Endodermal cell (in vitro differentiated cells): ENCODE results near the gene TPSD1. TPM values are rescaled to one million over a fixed set of nuclear protein-coding genes. Genes with fewer than 3 reads are reported as not detected.
"Not testable (repeated sequence)": the region's sequence is repeated elsewhere in the genome, so short reads cannot be mapped to it uniquely, and the experiment has no call there.

Experiments used
- DNase-seq: peaks from one replicate; pipeline ENCODE4 v3.0.0-alpha.2; 2017
- H3K27ac ChIP-seq: 2 replicates; pipeline ENCODE4 v1.5.1; 2013; ENCODE audit warnings: mild to moderate bottlenecking, low read depth, low read length, moderate library complexity
- H3K27me3 ChIP-seq: 2 replicates; pipeline ENCODE4 v1.6.1; 2013; ENCODE audit warnings: mild to moderate bottlenecking, low read length, moderate library complexity; ENCODE audit not compliant: insufficient read depth, control insufficient read depth, poor library complexity, severe bottlenecking
- H3K36me3 ChIP-seq: 2 replicates; pipeline ENCODE4 v1.7.0; 2013; ENCODE audit warnings: mild to moderate bottlenecking, low read length, moderate library complexity; ENCODE audit not compliant: control insufficient read depth, insufficient read depth
- H3K4me1 ChIP-seq: one replicate; pipeline ENCODE4 v1.7.0; 2013; ENCODE audit warnings: low read length; ENCODE audit not compliant: control insufficient read depth, insufficient read depth
- H3K4me3 ChIP-seq: 2 replicates; pipeline ENCODE4 v1.5.1; 2013; ENCODE audit warnings: mild to moderate bottlenecking, low read length, moderate library complexity
- H3K9ac ChIP-seq: 2 replicates; pipeline ENCODE4 v1.6.1; 2013; ENCODE audit warnings: mild to moderate bottlenecking, low read length, moderate library complexity; ENCODE audit not compliant: poor library complexity, severe bottlenecking; ENCODE audit errors: extremely low read depth
- H3K9me3 ChIP-seq: 2 replicates; pipeline ENCODE4 v1.6.1; 2013; ENCODE audit warnings: mild to moderate bottlenecking, low read length, moderate library complexity; ENCODE audit not compliant: control insufficient read depth
- H3K27ac Mint-ChIP-seq: 2 replicates; pipeline ENCODE4 v1.8.0; 2020; ENCODE audit warnings: mixed read lengths
- H3K27me3 Mint-ChIP-seq: 2 replicates; pipeline ENCODE4 v1.8.0; 2021; ENCODE audit warnings: mild to moderate bottlenecking, mixed read lengths; ENCODE audit not compliant: insufficient read depth
- H3K36me3 Mint-ChIP-seq: 2 replicates; pipeline ENCODE4 v1.8.0; 2020; ENCODE audit warnings: low read depth, mixed read lengths
- H3K4me1 Mint-ChIP-seq: 2 replicates; pipeline ENCODE4 v1.8.0; 2020; ENCODE audit warnings: mixed read lengths
- H3K4me3 Mint-ChIP-seq: 2 replicates; pipeline ENCODE4 v1.8.0; 2020; ENCODE audit warnings: mild to moderate bottlenecking, moderate library complexity, mixed read lengths
- H3K9me3 Mint-ChIP-seq: 2 replicates; pipeline ENCODE4 v1.8.0; 2020; ENCODE audit warnings: mild to moderate bottlenecking, mixed read lengths
- WGBS, 2 experiments: methylation state at CpG; one replicate each; pipeline versions ENCODE4 v1.1.5 to v1.1.7; 2013; ENCODE audit warnings: missing lambda C conversion rate in 2 of 2, mixed read lengths in 1 of 2; ENCODE audit not compliant: insufficient coverage in 1 of 2, insufficient read length in 1 of 2; 5-methylcytosine and 5-hydroxymethylcytosine counted together
- total RNA-seq, 2 donors: library from RNA; stranded (reverse); fragmentation: NEBNext Ultra II Directional in 1 of 2; extraction: Animal tissue kit (Norgen Biotek cat#: 25700) in 1 of 2; gene quantifications; 2 replicates in 1 of 2; 3 replicates in 1 of 2; pipeline ENCODE4 v1.2.1, GENCODE V29; 2021
- TF ChIP-seq, protein P1 (sequence below): fragments of 200-600 bp; sonication (generic); conservative IDR thresholded peaks from 2 replicates; pipeline ENCODE4 v1.5.0; 2021; ENCODE audit warnings: antibody characterized with exemption, mild to moderate bottlenecking

The TPSD1 gene
- total RNA-seq, 2 donors from 2014 or later: not detected

DNA sequence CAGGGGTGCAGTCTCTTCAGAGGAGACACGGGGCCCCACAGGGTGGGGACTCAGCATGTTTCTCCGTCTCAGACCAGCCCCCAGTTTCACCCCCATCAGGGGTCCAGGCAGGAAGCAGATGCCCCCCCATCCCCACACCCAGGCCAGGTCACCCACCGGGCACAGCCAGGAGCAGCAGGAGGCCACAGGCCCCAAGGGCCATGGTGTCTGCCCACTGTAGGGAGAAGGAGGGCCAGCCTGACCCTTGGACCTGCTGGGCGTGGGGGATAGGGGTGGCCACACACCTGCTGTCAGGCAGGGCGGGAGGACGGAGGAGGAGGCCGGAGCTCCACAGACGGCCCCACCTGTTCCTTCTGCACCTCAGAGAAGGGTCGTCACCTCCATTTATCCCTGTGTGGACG, 30.8 kb upstream of the TPSD1 start, which contains the start of gene TPSG1:
TPSG1 (minus strand) TSS at position 218 of the 401 bp plus-strand sequence; CDS start at position 202, 16 bp downstream.
- H3K9me3 Mint-ChIP-seq: no peaks in the 10 kb centered on the region

DNA sequence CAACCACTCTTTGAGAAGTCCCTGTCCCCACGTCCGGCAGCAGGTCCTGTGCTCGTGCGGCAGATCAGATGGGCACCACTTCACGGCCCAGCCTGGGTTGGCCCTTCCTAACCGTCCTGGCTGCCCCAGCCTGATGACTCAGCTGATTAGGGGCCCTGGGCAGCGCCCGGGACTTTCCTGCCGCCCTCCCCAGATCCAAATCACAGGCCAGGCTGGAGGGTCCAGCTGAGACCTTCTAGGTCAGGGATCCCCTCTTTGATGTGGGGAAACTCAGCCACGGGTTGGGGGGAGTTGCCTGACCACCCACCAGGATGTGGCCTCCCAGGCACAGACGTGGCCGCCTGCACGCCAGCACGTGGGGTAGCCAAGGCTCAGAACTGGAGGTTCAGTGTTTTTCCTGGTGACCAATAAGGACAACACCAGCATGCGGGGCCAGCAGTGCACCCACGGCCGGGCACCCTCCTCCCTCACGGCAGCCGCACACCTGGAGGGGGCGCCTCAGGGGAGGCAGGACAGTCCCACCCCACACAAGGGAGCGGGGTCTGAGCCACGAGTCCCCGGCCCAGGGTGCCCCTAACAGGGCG, 30.0 kb upstream of the TPSD1 start:
- not testable (repeated sequence) for H3K4me3 ChIP-seq, H3K4me1 ChIP-seq, H3K27ac Mint-ChIP-seq, H3K36me3 ChIP-seq, H3K4me3 Mint-ChIP-seq, H3K9me3 ChIP-seq, H3K9me3 Mint-ChIP-seq, DNase-seq, H3K36me3 Mint-ChIP-seq, H3K9ac ChIP-seq, H3K27ac ChIP-seq, H3K27me3 ChIP-seq, H3K4me1 Mint-ChIP-seq
- 81 to 85% methylated on average over 7 to 24 of the region's 24 CpGs for WGBS, 2 experiments
- peaks cover 13% of the 10 kb centered on the region for H3K27me3 Mint-ChIP-seq

More for the DNA sequence above, 30.8 kb upstream of the TPSD1 start, which contains the start of gene TPSG1:
- Histone ChIP-seq H3K36me3 (no peaks in the 10 kb centered on the region), H3K27ac (no peak within 1 kb of the TSS), H3K27me3 (no peaks in the 10 kb centered on the region), H3K4me1 (no peaks in the 10 kb centered on the region), H3K9me3 (no peaks in the 10 kb centered on the region), H3K9ac (no peak within 1 kb of the TSS), H3K4me3 (no peak within 1 kb of the TSS)
- TF ChIP-seq, protein P1, sequence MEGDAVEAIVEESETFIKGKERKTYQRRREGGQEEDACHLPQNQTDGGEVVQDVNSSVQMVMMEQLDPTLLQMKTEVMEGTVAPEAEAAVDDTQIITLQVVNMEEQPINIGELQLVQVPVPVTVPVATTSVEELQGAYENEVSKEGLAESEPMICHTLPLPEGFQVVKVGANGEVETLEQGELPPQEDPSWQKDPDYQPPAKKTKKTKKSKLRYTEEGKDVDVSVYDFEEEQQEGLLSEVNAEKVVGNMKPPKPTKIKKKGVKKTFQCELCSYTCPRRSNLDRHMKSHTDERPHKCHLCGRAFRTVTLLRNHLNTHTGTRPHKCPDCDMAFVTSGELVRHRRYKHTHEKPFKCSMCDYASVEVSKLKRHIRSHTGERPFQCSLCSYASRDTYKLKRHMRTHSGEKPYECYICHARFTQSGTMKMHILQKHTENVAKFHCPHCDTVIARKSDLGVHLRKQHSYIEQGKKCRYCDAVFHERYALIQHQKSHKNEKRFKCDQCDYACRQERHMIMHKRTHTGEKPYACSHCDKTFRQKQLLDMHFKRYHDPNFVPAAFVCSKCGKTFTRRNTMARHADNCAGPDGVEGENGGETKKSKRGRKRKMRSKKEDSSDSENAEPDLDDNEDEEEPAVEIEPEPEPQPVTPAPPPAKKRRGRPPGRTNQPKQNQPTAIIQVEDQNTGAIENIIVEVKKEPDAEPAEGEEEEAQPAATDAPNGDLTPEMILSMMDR: no peak
- no peak within 1 kb of the TSS for H3K4me3 Mint-ChIP-seq
- WGBS, 2 experiments: 81 to 86% methylated on average over 5 to 10 of the region's 10 CpGs
- H3K27me3 Mint-ChIP-seq: peaks cover 8% of the 10 kb centered on the region
- peaks cover 7% of the 10 kb centered on the region for H3K36me3 Mint-ChIP-seq
- no peaks in the 10 kb centered on the region for H3K4me1 Mint-ChIP-seq
- H3K27ac Mint-ChIP-seq: no peak within 1 kb of the TSS
- DNase-seq: no peak

DNA sequence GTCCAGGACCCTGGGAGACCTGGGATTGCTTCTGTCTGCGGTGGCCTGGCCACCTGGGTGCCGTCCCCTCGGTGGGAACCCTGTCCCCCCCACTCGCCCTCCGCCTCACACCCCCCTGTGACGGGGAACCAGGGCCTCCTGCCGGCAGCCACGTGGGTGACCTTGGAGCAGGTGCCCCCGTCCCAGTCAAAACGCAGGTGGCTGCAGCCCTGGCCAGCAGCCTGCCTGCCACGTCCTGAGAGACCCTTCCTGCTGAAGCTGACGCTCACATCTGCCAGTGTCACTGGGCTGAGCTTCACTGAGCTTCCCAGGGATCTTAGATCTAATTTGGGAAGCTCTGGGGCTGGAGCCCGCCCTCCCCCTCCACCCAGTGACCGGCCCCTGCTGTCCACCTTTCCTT, 29.2 kb upstream of the TPSD1 start:
- 75 to 100% methylated on average over 3 to 12 of the region's 14 CpGs for WGBS, 2 experiments
- H3K4me3 ChIP-seq, H3K4me3 Mint-ChIP-seq, H3K27ac ChIP-seq, H3K36me3 Mint-ChIP-seq, H3K36me3 ChIP-seq, DNase-seq, H3K4me1 ChIP-seq, H3K27ac Mint-ChIP-seq, H3K9me3 ChIP-seq, H3K9me3 Mint-ChIP-seq, H3K9ac ChIP-seq, H3K27me3 ChIP-seq, H3K4me1 Mint-ChIP-seq: not testable (repeated sequence)
- H3K27me3 Mint-ChIP-seq: peaks cover 13% of the 10 kb centered on the region

DNA sequence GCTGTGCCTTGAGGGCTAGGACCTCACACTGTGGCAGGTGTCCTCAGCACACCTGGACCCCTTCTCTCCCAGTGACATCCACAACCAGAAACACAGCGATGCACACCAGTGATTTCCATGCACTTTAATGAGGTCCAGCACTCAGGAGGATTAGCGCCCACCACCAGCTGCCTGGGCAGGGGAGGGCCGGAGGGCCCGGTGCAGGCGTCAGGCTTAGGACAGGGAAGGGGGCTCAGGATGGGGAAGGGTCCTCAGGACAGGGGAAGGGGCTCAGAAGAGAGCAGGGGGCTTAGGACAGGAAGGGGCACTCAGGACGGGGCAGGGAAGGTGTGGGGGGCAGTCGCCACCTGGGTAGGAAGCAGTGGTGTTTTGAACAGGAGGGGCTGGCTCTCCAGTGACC, 27.6 kb upstream of the TPSD1 start:
- not testable (repeated sequence) for H3K36me3 Mint-ChIP-seq, DNase-seq, H3K27ac Mint-ChIP-seq, H3K4me3 Mint-ChIP-seq, H3K36me3 ChIP-seq, H3K9ac ChIP-seq, H3K9me3 Mint-ChIP-seq, H3K4me1 ChIP-seq, H3K27ac ChIP-seq, H3K27me3 ChIP-seq, H3K9me3 ChIP-seq, H3K4me1 Mint-ChIP-seq, H3K4me3 ChIP-seq
- H3K27me3 Mint-ChIP-seq: peaks cover 13% of the 10 kb centered on the region
- WGBS, 2 experiments: 83 to 87% methylated on average over 4 to 5 of the region's 7 CpGs

DNA sequence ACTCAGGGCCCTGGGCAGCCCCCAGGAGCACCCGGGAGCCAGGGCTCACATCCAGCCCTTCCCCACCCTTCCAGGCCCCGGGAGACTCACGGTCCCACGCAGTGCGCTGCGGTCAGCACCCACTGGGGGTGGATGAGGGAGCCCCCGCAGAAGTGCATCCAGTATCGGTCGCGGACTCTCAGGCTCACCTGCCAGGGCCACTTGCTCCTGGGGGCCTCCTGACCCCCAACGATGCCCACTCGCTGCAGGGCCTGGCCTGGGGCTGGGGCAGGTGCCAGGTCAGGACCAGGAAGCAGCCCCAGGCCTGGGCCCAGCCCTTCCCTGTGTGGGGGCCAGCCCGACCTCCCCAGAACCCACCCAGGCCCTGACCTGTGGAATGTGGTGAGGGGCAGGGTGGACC, 26.4 kb upstream of the TPSD1 start:
- H3K36me3 Mint-ChIP-seq, H3K4me3 Mint-ChIP-seq, H3K9me3 ChIP-seq, H3K27ac Mint-ChIP-seq, H3K9ac ChIP-seq, DNase-seq, H3K36me3 ChIP-seq, H3K27ac ChIP-seq, H3K4me1 Mint-ChIP-seq, H3K27me3 ChIP-seq, H3K4me3 ChIP-seq, H3K4me1 ChIP-seq, H3K9me3 Mint-ChIP-seq: not testable (repeated sequence)
- H3K27me3 Mint-ChIP-seq: peaks cover 13% of the 10 kb centered on the region
- 87% methylated on average over 10 of the region's 13 CpGs; no CpG with 5 or more reads in 1 of the 2 experiments for WGBS, 2 experiments

DNA sequence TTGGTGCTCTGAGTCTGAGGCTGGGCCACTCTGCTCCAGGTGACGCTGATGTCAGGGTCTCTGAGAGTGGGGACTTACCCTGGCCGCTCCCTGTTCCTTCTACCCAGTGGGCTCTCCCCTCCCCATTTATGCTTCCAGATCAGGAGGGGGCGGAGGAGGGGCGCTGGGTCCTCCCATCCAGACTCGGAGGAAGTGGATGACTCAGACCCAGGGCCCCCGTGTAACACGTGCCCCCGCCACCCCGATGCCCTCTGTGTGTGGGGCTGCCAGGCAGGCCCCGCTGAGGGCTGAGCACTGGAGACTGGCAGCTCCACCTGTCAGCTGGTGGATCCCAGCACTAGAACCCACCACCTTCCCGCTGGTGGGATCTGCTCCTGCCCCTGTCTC, 25.8 kb upstream of the TPSD1 start, which contains the start of gene TPSB2:
TPSB2 (minus strand) TSS at position 101 of the 387 bp plus-strand sequence. CDS start 233 bp downstream, outside the sequence.
- H3K27ac Mint-ChIP-seq, H3K4me3 ChIP-seq, H3K4me3 Mint-ChIP-seq, H3K4me1 Mint-ChIP-seq, DNase-seq, H3K36me3 Mint-ChIP-seq, H3K27me3 ChIP-seq, H3K36me3 ChIP-seq, H3K4me1 ChIP-seq, H3K9ac ChIP-seq, H3K9me3 ChIP-seq, H3K9me3 Mint-ChIP-seq, H3K27ac ChIP-seq: not testable (repeated sequence)
- peaks cover 13% of the 10 kb centered on the region for H3K27me3 Mint-ChIP-seq
- WGBS, 2 experiments: 29% methylated on average over 1 of the region's 11 CpGs; no CpG with 5 or more reads in 1 of the 2 experiments
